HEK293T (cell line): ENCODE measurements around the gene VSTM2B.

Experiments
- CTCF ChIA-PET: fragments of 350-600 bp; formaldehyde crosslinking; extraction: SDS; loops from one replicate; lab custom pipeline; 2021; ENCODE audit warnings: antibody characterized with exemption, inconsistent platforms; lab: Yijun Ruan, JAX
- POLR2A ChIA-PET: fragments of 350-600 bp; formaldehyde crosslinking; extraction: SDS; loops from one replicate; lab custom pipeline; 2020; ENCODE audit warnings: antibody characterized with exemption, inconsistent platforms; lab: Yijun Ruan, JAX
- DNase-seq: peaks from one replicate; pipeline ENCODE4 v3.0.0; 2012; ENCODE audit warnings: mixed read lengths; ENCODE audit errors: extremely low spot score
- ARNT ChIP-seq: fragments of 450-650 bp; IDR thresholded peaks from 2 replicates; pipeline ENCODE4 v1.6.1; 2017; ENCODE audit warnings: mild to moderate bottlenecking
- BHLHE40 ChIP-seq: fragments of 450-650 bp; IDR thresholded peaks from 2 replicates; pipeline ENCODE4 v1.6.1; 2016; ENCODE audit warnings: mild to moderate bottlenecking, moderate library complexity, borderline replicate concordance
- CTBP1 ChIP-seq: fragments of 450-650 bp; IDR thresholded peaks from 2 replicates; pipeline ENCODE4 v1.6.1; 2016; ENCODE audit warnings: borderline replicate concordance
- ELF4 ChIP-seq: fragments of 450-650 bp; IDR thresholded peaks from 2 replicates; pipeline ENCODE4 v1.6.1; 2017; ENCODE audit warnings: antibody characterized with exemption
- FOXA1 ChIP-seq: fragments of 450-650 bp; IDR thresholded peaks from 2 replicates; pipeline ENCODE4 v1.6.1; 2016; ENCODE audit warnings: mild to moderate bottlenecking
- FOXK2 ChIP-seq: fragments of 450-650 bp; IDR thresholded peaks from 2 replicates; pipeline ENCODE4 v1.6.1; 2016; ENCODE audit warnings: mild to moderate bottlenecking
- FOXM1 ChIP-seq: fragments of 450-650 bp; IDR thresholded peaks from 2 replicates; pipeline ENCODE4 v1.6.1; 2017; ENCODE audit warnings: mild to moderate bottlenecking, borderline replicate concordance
- HDGF ChIP-seq: fragments of 450-650 bp; IDR thresholded peaks from 2 replicates; pipeline ENCODE4 v1.6.1; 2017; ENCODE audit warnings: antibody characterized with exemption, borderline replicate concordance
- L3MBTL2 ChIP-seq: fragments of 450-650 bp; conservative IDR thresholded peaks from 2 replicates; pipeline ENCODE4 v1.6.1; 2016; ENCODE audit warnings: mild to moderate bottlenecking
- LEF1 ChIP-seq: fragments of 450-650 bp; IDR thresholded peaks from 2 replicates; pipeline ENCODE4 v1.6.1; 2017; ENCODE audit warnings: mild to moderate bottlenecking, borderline replicate concordance
- NFRKB ChIP-seq: fragments of 450-650 bp; IDR thresholded peaks from 2 replicates; pipeline ENCODE4 v1.6.1; 2016; ENCODE audit warnings: mild to moderate bottlenecking, moderate library complexity
- SP1 ChIP-seq: fragments of 450-650 bp; IDR thresholded peaks from 2 replicates; pipeline ENCODE4 v1.6.1; 2017
- SUZ12 ChIP-seq: fragments of 450-650 bp; IDR thresholded peaks from 2 replicates; pipeline ENCODE4 v1.6.1; 2016; ENCODE audit warnings: mild to moderate bottlenecking
- TARDBP ChIP-seq: fragments of 450-650 bp; IDR thresholded peaks from 2 replicates; pipeline ENCODE4 v1.6.1; 2016
- ZNF384 ChIP-seq: fragments of 450-650 bp; IDR thresholded peaks from 2 replicates; pipeline ENCODE4 v1.6.1; 2016
- TF ChIP-seq, protein P1 (sequence below): fragments of 450-650 bp; IDR thresholded peaks from 2 replicates; pipeline ENCODE4 v1.6.1; 2016

The VSTM2B gene

DNA sequence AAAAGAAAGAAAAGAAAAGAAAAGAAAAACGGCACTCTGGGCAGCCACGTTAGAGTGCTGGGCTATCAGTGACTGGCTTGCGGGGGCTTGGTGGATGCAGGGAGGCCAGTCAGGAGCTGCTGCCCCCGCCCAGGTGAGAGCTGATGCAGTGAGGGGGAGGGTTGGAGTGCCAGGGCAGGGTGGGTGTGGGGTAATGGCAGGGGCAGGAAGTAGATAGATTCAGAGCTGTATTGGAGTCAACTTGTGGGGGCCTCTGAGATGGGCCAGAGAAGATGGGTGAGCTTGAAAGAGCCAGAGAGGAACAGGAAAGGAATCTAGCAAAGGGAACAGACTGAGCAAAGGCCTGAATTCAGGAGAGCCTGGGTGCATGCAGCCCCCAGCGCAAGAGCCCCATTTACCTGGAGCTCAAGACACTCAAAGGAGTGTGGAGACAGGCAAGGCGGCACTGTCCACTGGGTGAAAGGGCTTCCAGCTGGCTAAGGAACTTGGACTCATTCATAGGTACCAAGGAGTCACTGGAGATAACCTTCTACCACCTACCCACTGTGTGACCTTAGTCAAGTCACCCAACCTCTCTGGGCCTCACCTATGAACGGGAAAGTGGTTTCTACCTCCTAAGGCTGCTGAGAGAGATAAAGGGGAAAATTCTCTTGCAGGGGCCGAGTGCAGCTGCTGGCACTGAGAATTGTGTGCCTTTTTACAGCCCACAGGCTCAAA lies 20.2 kb downstream of the VSTM2B start:
- TF ChIP-seq NFRKB (no peak), L3MBTL2 (no peak)
- POLR2A ChIA-PET, result no interaction called here
- CTCF ChIA-PET, result interaction anchor here (1.3 kb wide), 1 partner anchor 18 kb away, joined by 4 read pairs; no protein-coding TSS in a partner anchor
- no peak for DNase-seq

DNA sequence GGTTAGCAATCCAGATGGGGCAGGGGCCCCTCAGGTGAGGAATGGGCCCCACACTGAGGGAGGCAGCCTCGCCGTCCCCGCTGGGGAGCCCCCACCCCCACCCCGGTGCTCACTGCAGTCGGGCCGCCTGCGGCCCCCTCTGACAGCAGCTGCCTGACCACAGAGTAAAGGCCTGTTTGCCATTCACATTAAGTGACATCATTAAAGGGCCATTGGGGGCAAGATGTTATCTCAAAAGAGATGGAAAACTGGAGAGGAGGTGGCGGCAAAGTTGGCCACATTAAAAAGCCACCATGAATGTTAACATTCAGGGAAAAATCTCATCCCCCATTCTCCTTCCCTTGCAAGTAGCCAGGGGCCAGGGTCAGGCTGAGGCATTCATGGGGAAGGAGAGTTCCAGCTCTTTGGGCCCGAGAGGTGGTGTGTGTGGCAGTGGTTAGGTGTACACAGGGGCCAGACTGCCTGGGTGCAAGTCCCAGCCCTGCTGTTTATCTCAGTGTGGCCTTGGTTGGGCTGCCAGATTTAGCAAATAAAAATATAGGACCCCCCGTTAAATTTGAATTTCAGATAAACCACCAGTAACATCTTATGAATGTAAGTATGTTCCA lies 20.9 kb downstream of the VSTM2B start:
- no peak for DNase-seq
- POLR2A ChIA-PET, result no interaction called here
- CTCF ChIA-PET, result interaction anchor here (1.3 kb wide), 1 partner anchor 18 kb away, joined by 4 read pairs; no protein-coding TSS in a partner anchor
- TF ChIP-seq FOXK2 (no peak), FOXM1 (no peak), ZNF384 (no peak), BHLHE40 (no peak), LEF1 (no peak), CTBP1 (no peak), L3MBTL2 (no peak), SP1 (no peak), ARNT (no peak), FOXA1 (no peak), TARDBP (no peak), HDGF (no peak), ELF4 (no peak), SUZ12 (no peak), NFRKB (no peak)
- TF ChIP-seq, protein P1, sequence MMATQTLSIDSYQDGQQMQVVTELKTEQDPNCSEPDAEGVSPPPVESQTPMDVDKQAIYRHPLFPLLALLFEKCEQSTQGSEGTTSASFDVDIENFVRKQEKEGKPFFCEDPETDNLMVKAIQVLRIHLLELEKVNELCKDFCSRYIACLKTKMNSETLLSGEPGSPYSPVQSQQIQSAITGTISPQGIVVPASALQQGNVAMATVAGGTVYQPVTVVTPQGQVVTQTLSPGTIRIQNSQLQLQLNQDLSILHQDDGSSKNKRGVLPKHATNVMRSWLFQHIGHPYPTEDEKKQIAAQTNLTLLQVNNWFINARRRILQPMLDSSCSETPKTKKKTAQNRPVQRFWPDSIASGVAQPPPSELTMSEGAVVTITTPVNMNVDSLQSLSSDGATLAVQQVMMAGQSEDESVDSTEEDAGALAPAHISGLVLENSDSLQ, result no peak

DNA sequence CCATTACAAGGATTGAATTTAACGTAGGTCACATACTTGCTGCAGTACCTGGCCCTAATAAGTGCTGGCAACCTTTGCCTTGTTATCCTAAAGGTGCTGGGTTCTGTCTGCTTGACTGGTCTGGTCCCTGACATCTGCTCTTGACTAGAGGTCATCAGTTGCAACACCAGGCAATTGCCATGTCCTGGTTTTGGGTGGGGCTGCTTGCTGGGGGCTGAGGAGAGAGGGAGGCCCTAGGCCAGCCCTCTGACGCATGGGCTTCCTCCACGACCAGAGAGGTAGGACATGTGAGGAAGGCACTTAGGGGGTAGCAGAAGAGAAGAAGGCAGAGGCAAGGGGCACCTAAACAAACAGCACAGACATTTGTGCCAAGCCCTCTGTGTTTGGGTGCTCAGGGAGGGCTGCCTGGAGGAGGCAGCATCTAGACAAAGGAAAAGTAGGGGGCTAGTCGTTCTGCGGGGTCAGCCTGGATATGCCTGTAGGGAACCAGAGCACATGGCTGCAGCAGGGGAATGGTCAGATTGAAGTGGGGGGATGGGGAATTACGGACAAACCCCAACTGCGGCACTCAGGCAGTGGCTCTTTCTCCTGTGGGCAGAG lies 21.7 kb downstream of the VSTM2B start:
- CTCF ChIA-PET, result no interaction called here
- POLR2A ChIA-PET, result no interaction called here
- no peak for TF ChIP-seq ZNF384
- no peak for TF ChIP-seq SUZ12
- no peak for TF ChIP-seq CTBP1
- TF ChIP-seq FOXK2, result no peak
- TF ChIP-seq TARDBP, result no peak
- no peak for TF ChIP-seq FOXA1
- TF ChIP-seq, protein P1, result no peak
- TF ChIP-seq HDGF, result no peak
- TF ChIP-seq LEF1, result no peak
- no peak for TF ChIP-seq ARNT
- TF ChIP-seq FOXM1, result no peak
- TF ChIP-seq L3MBTL2, result no peak
- no peak for TF ChIP-seq ELF4
- no peak for TF ChIP-seq BHLHE40
- no peak for TF ChIP-seq SP1
- TF ChIP-seq NFRKB, result no peak
- no peak for DNase-seq

DNA sequence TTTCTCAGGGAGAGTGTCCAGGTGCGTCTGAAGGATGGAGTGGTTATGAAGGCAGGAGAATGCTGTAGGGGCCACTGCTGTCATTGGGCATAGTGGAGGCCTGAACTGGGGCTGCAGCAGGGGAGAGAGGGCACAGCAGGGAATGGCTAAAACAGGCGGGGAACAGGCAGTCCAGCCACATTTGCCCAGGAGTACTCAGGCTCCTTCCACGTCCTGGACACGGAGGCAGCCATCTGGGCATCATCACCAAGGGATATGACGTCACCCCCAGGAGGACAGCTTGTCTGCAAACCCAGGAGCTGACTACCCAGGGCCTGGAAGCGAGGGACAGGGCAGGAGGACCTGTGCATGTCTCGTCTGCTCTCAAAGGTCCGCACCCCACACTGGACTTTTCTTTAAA lies 22.2 kb downstream of the VSTM2B start:
- TF ChIP-seq ELF4, result no peak
- TF ChIP-seq, protein P1, result no peak
- no peak for TF ChIP-seq NFRKB
- TF ChIP-seq L3MBTL2, result no peak
- no peak for TF ChIP-seq TARDBP
- TF ChIP-seq CTBP1, result no peak
- no peak for DNase-seq
- POLR2A ChIA-PET, result no interaction called here
- CTCF ChIA-PET, result no interaction called here

DNA sequence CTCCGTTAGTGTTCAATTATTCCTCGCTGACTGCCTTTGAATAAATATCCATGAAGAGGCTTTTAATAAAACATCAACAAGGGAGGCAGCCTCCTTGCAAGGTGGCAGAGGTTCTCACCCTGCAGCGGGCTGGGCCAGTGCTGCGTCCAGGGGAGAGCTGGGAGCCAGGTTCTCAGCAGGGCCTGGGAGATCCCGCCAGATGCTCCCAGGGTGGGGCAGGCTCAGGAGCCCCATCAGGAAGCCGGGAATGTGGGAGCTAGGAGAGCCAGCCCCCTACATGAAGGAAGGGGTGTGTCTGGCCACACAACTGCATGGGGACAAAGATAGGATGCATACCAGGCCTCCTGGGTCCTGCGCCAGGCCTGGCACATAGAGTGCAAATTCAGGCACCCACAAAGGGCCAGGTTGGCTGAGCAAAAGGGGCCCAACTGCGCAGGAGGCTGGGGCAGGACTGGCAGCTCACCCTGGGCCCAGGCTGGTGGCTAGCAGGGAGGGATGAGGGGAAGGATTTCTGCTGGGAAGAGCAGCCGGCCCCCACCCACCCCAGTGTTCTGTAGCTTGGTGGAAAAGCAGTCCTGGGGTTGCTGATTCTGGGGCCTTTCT lies 22.8 kb downstream of the VSTM2B start:
- CTCF ChIA-PET, result no interaction called here
- DNase-seq, result no peak
- TF ChIP-seq FOXK2 (no peak), SUZ12 (no peak), HDGF (no peak)
- TF ChIP-seq, protein P1, result no peak
- POLR2A ChIA-PET, result no interaction called here
